HEK293 (cell line): ENCODE data around the gene PDE11A.

Experiments used
- HOXC10 ChIP-seq: sonication (generic); formaldehyde crosslinking; IDR thresholded peaks from 2 replicates; pipeline ENCODE4 v1.8.1; 2023; ENCODE audit warnings: mild to moderate bottlenecking, missing genetic modification reagents
- IKZF3 ChIP-seq: fragments of 450-650 bp; IDR thresholded peaks from 2 replicates; pipeline ENCODE4 v1.5.0; 2018; ENCODE audit warnings: missing biosample characterization, mild to moderate bottlenecking, missing genetic modification characterization, moderate library complexity
- MEIS1 ChIP-seq: sonication (generic); formaldehyde crosslinking; IDR thresholded peaks from 2 replicates; pipeline ENCODE4 v1.8.1; 2022; ENCODE audit warnings: missing genetic modification reagents, mild to moderate bottlenecking, borderline replicate concordance
- TCF7L2 ChIP-seq: IDR thresholded peaks from 2 replicates; pipeline ENCODE4 v1.6.1; 2011; ENCODE audit warnings: low read depth, mild to moderate bottlenecking, inconsistent platforms, low read length, moderate library complexity, borderline replicate concordance
- ZBTB7A ChIP-seq: fragments of 450-650 bp; formaldehyde crosslinking; IDR thresholded peaks from 2 replicates; pipeline ENCODE4 v1.5.1; 2016; ENCODE audit warnings: low read depth, missing biosample characterization, missing genetic modification characterization
- ZFP37 ChIP-seq: fragments of 450-650 bp; formaldehyde crosslinking; IDR thresholded peaks from 2 replicates; pipeline ENCODE4 v1.5.1; 2016; ENCODE audit warnings: missing biosample characterization, missing genetic modification characterization
- ZFP69B ChIP-seq: fragments of 450-650 bp; formaldehyde crosslinking; IDR thresholded peaks from 2 replicates; pipeline ENCODE4 v1.5.1; 2016; ENCODE audit warnings: missing biosample characterization, missing genetic modification characterization
- ZNF133 ChIP-seq: fragments of 450-650 bp; formaldehyde crosslinking; IDR thresholded peaks from 2 replicates; pipeline ENCODE4 v1.5.1; 2016; ENCODE audit warnings: missing biosample characterization, missing genetic modification characterization
- ZNF138 ChIP-seq: fragments of 450-650 bp; formaldehyde crosslinking; IDR thresholded peaks from 2 replicates; pipeline ENCODE4 v1.5.1; 2016; ENCODE audit warnings: missing biosample characterization, missing genetic modification characterization, borderline replicate concordance
- ZNF140 ChIP-seq: fragments of 450-650 bp; formaldehyde crosslinking; IDR thresholded peaks from 2 replicates; pipeline ENCODE4 v1.5.1; 2016; ENCODE audit warnings: missing biosample characterization, missing genetic modification characterization
- ZNF155 ChIP-seq: fragments of 450-650 bp; formaldehyde crosslinking; IDR thresholded peaks from 2 replicates; pipeline ENCODE4 v1.5.1; 2016; ENCODE audit warnings: missing biosample characterization, missing genetic modification characterization
- ZNF157 ChIP-seq: fragments of 450-650 bp; formaldehyde crosslinking; IDR thresholded peaks from 2 replicates; pipeline ENCODE4 v1.5.1; 2016; ENCODE audit warnings: missing biosample characterization, missing genetic modification characterization
- ZNF211 ChIP-seq: fragments of 450-650 bp; formaldehyde crosslinking; IDR thresholded peaks from 2 replicates; pipeline ENCODE4 v1.5.1; 2016; ENCODE audit warnings: low read depth, missing biosample characterization, missing genetic modification characterization
- ZNF302 ChIP-seq: fragments of 450-650 bp; formaldehyde crosslinking; IDR thresholded peaks from 2 replicates; pipeline ENCODE4 v1.5.1; 2016; ENCODE audit warnings: missing biosample characterization, missing genetic modification characterization, low read depth
- ZNF335 ChIP-seq: fragments of 450-650 bp; formaldehyde crosslinking; conservative IDR thresholded peaks from 2 replicates; pipeline ENCODE4 v1.5.1; 2016; ENCODE audit warnings: missing biosample characterization, missing genetic modification characterization
- ZNF354C ChIP-seq: fragments of 450-650 bp; formaldehyde crosslinking; IDR thresholded peaks from 2 replicates; pipeline ENCODE4 v1.5.1; 2016; ENCODE audit warnings: missing biosample characterization, missing genetic modification characterization, low read depth, borderline replicate concordance
- ZNF416 ChIP-seq: fragments of 450-650 bp; formaldehyde crosslinking; IDR thresholded peaks from 2 replicates; pipeline ENCODE4 v1.5.1; 2016; ENCODE audit warnings: missing biosample characterization, missing genetic modification characterization
- ZNF426 ChIP-seq: fragments of 450-650 bp; formaldehyde crosslinking; IDR thresholded peaks from 2 replicates; pipeline ENCODE4 v1.5.1; 2017; ENCODE audit warnings: missing biosample characterization, missing genetic modification characterization, mild to moderate bottlenecking, inconsistent platforms, moderate library complexity
- ZNF48 ChIP-seq: fragments of 450-650 bp; formaldehyde crosslinking; IDR thresholded peaks from 2 replicates; pipeline ENCODE4 v1.5.1; 2016; ENCODE audit warnings: missing biosample characterization, missing genetic modification characterization
- ZNF514 ChIP-seq: fragments of 450-650 bp; formaldehyde crosslinking; IDR thresholded peaks from 2 replicates; pipeline ENCODE4 v1.5.1; 2016; ENCODE audit warnings: missing biosample characterization, missing genetic modification characterization
- ZNF585B ChIP-seq: fragments of 450-650 bp; formaldehyde crosslinking; IDR thresholded peaks from 2 replicates; pipeline ENCODE4 v1.5.1; 2016; ENCODE audit warnings: missing biosample characterization, missing genetic modification characterization
- ZNF610 ChIP-seq: fragments of 450-650 bp; formaldehyde crosslinking; IDR thresholded peaks from 2 replicates; pipeline ENCODE4 v1.5.1; 2016; ENCODE audit warnings: missing biosample characterization, missing genetic modification characterization, borderline replicate concordance
- ZNF621 ChIP-seq: fragments of 450-650 bp; formaldehyde crosslinking; IDR thresholded peaks from 2 replicates; pipeline ENCODE4 v1.5.1; 2017; ENCODE audit warnings: missing biosample characterization, missing genetic modification characterization
- ZNF626 ChIP-seq: fragments of 450-650 bp; sonication (Bioruptor Pico); formaldehyde crosslinking; IDR thresholded peaks from 2 replicates; pipeline ENCODE4 v1.5.1; 2018; ENCODE audit warnings: missing biosample characterization, missing genetic modification characterization, inconsistent platforms
- ZNF629 ChIP-seq: fragments of 450-650 bp; formaldehyde crosslinking; IDR thresholded peaks from 2 replicates; pipeline ENCODE4 v1.5.1; 2017; ENCODE audit warnings: missing biosample characterization, missing genetic modification characterization
- ZNF654 ChIP-seq: fragments of 450-650 bp; formaldehyde crosslinking; IDR thresholded peaks from 2 replicates; pipeline ENCODE4 v1.5.1; 2016; ENCODE audit warnings: low read depth, missing biosample characterization, missing genetic modification characterization
- ZNF660 ChIP-seq: fragments of 450-650 bp; IDR thresholded peaks from 2 replicates; pipeline ENCODE4 v1.5.1; 2018; ENCODE audit warnings: missing biosample characterization, mild to moderate bottlenecking, missing genetic modification characterization
- ZNF701 ChIP-seq: fragments of 450-650 bp; formaldehyde crosslinking; IDR thresholded peaks from 2 replicates; pipeline ENCODE4 v1.5.1; 2016; ENCODE audit warnings: missing biosample characterization, missing genetic modification characterization
- ZNF747 ChIP-seq: fragments of 450-650 bp; formaldehyde crosslinking; IDR thresholded peaks from 2 replicates; pipeline ENCODE4 v1.5.1; 2016; ENCODE audit warnings: missing biosample characterization, missing genetic modification characterization
- ZSCAN16 ChIP-seq: fragments of 450-650 bp; formaldehyde crosslinking; IDR thresholded peaks from 2 replicates; pipeline ENCODE4 v1.5.1; 2016; ENCODE audit warnings: missing biosample characterization, missing genetic modification characterization
- TF ChIP-seq, protein P1 (sequence below): fragments of 450-650 bp; formaldehyde crosslinking; IDR thresholded peaks from 2 replicates; pipeline ENCODE4 v1.5.1; 2017; ENCODE audit warnings: missing biosample characterization, missing genetic modification characterization
- TF ChIP-seq, protein P2 (sequence below): fragments of 450-650 bp; formaldehyde crosslinking; IDR thresholded peaks from 2 replicates; pipeline ENCODE4 v1.5.1; 2017; ENCODE audit warnings: missing biosample characterization, missing genetic modification characterization
- TF ChIP-seq, protein P3 (sequence below): fragments of 450-650 bp; formaldehyde crosslinking; IDR thresholded peaks from 2 replicates; pipeline ENCODE4 v1.5.1; 2017; ENCODE audit warnings: missing biosample characterization, mild to moderate bottlenecking, missing genetic modification characterization, moderate library complexity
- TF ChIP-seq, protein P4 (sequence below): fragments of 450-650 bp; formaldehyde crosslinking; IDR thresholded peaks from 2 replicates; pipeline ENCODE4 v1.5.1; 2016; ENCODE audit warnings: missing biosample characterization, missing genetic modification characterization
- TF ChIP-seq, protein P5 (sequence below): fragments of 450-650 bp; formaldehyde crosslinking; IDR thresholded peaks from 2 replicates; pipeline ENCODE4 v1.5.1; 2016; ENCODE audit warnings: missing biosample characterization, missing genetic modification characterization, borderline replicate concordance

The PDE11A gene

DNA sequence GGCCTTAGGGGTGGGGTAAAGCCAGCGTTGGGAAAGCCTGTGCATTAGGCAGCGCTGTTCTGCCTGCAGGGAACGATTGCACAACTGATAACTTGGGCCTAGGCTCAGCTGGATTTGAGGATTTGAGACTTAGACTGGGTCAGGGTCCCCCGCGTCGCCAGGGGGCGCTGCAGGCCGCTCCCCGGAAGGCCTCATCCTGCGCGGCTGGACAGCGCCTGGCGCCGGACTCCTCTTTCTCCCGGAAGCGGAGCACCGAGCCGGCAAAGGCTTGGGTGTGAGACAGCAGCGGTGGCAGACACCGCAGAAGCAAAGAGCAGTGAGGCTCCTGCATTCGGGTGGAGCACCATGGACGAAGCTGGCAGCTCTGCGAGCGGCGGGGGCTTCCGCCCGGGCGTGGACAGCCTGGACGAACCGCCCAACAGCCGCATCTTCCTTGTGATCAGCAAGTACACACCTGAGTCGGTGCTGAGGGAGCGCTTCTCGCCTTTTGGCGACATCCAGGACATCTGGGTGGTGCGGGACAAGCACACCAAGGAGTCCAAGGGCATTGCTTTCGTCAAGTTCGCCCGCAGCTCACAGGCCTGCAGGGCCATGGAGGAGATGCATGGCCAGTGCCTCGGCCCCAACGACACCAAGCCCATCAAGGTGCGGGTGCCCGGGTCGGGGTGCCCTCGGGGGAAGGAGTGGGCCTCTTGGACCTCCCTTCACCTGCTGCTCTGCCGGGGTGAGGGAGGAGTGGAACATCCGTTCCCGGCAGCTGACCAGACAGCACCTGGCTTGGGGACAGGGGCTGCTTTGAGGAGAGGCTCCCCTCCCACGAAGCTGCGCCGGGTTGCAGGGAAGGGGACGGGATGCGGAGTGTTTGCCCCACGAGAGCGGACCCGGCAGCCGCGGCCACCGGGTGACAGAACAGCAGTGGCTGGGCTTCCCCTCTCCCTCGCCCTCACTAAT, 39.9 kb upstream of the PDE11A start, which contains the start of gene RBM45 (continued):
- TF ChIP-seq, protein P1, sequence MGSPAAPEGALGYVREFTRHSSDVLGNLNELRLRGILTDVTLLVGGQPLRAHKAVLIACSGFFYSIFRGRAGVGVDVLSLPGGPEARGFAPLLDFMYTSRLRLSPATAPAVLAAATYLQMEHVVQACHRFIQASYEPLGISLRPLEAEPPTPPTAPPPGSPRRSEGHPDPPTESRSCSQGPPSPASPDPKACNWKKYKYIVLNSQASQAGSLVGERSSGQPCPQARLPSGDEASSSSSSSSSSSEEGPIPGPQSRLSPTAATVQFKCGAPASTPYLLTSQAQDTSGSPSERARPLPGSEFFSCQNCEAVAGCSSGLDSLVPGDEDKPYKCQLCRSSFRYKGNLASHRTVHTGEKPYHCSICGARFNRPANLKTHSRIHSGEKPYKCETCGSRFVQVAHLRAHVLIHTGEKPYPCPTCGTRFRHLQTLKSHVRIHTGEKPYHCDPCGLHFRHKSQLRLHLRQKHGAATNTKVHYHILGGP: no peak
- TF ChIP-seq ZNF585B (tag by site-specific recombination) (no peak), ZNF654 (tag by site-specific recombination) (peak; percentile 46), ZFP37 (tag by site-specific recombination) (no peak; the same call in none of the 2 replicates), ZNF629 (tag by site-specific recombination) (peak; percentile 66), ZNF211 (no peak), TCF7L2 (no peak), ZNF133 (tag by site-specific recombination) (no peak), ZNF140 (tag by site-specific recombination) (no peak), ZNF302 (tag by site-specific recombination) (no peak), IKZF3 (peak; percentile 58; the same call in 1 of the 2 replicates), ZSCAN16 (no peak), ZNF416 (tag by site-specific recombination) (no peak), ZNF48 (tag by site-specific recombination) (no peak), ZNF660 (tag by site-specific recombination) (peak; percentile 96), ZNF354C (tag by site-specific recombination) (no peak), ZNF138 (tag by site-specific recombination) (no peak), ZBTB7A (tag by site-specific recombination) (no peak), ZNF626 (no peak), HOXC10 (CRISPR knock-in tag) (no peak), ZFP69B (tag by site-specific recombination) (0 out of 2 replicates have a peak, but pooled peaks have one; percentile 20), MEIS1 (no peak), ZNF335 (tag by site-specific recombination) (peak; percentile 85), ZNF157 (tag by site-specific recombination) (no peak), ZNF155 (tag by site-specific recombination) (no peak), ZNF426 (tag by site-specific recombination) (no peak), ZNF747 (tag by site-specific recombination) (no peak), ZNF610 (peak; percentile 82), ZNF701 (tag by site-specific recombination) (no peak), ZNF514 (no peak), ZNF621 (tag by site-specific recombination) (no peak)
- TF ChIP-seq, protein P2, sequence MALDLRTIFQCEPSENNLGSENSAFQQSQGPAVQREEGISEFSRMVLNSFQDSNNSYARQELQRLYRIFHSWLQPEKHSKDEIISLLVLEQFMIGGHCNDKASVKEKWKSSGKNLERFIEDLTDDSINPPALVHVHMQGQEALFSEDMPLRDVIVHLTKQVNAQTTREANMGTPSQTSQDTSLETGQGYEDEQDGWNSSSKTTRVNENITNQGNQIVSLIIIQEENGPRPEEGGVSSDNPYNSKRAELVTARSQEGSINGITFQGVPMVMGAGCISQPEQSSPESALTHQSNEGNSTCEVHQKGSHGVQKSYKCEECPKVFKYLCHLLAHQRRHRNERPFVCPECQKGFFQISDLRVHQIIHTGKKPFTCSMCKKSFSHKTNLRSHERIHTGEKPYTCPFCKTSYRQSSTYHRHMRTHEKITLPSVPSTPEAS: no peak
- TF ChIP-seq, protein P3, sequence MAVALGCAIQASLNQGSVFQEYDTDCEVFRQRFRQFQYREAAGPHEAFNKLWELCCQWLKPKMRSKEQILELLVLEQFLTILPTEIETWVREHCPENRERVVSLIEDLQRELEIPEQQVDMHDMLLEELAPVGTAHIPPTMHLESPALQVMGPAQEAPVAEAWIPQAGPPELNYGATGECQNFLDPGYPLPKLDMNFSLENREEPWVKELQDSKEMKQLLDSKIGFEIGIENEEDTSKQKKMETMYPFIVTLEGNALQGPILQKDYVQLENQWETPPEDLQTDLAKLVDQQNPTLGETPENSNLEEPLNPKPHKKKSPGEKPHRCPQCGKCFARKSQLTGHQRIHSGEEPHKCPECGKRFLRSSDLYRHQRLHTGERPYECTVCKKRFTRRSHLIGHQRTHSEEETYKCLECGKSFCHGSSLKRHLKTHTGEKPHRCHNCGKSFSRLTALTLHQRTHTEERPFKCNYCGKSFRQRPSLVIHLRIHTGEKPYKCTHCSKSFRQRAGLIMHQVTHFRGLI: peak; percentile 76
- TF ChIP-seq, protein P4, sequence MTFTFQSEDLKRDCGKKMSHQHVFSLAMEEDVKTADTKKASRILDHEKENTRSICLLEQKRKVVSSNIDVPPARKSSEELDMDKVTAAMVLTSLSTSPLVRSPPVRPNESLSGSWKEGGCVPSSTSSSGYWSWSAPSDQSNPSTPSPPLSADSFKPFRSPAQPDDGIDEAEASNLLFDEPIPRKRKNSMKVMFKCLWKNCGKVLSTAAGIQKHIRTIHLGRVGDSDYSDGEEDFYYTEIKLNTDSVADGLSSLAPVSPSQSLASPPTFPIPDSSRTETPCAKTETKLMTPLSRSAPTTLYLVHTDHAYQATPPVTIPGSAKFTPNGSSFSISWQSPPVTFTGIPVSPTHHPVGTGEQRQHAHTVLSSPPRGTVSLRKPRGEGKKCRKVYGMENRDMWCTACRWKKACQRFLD: no peak
- TF ChIP-seq, protein P5, sequence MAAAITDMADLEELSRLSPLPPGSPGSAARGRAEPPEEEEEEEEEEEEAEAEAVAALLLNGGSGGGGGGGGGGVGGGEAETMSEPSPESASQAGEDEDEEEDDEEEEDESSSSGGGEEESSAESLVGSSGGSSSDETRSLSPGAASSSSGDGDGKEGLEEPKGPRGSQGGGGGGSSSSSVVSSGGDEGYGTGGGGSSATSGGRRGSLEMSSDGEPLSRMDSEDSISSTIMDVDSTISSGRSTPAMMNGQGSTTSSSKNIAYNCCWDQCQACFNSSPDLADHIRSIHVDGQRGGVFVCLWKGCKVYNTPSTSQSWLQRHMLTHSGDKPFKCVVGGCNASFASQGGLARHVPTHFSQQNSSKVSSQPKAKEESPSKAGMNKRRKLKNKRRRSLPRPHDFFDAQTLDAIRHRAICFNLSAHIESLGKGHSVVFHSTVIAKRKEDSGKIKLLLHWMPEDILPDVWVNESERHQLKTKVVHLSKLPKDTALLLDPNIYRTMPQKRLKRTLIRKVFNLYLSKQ: no peak
